A172 (cell line): ENCODE results near the gene EPHB1. TPM values are rescaled to one million over a fixed set of nuclear protein-coding genes. Genes with fewer than 3 reads are reported as not detected.
"Not testable (repeated sequence)": the region's sequence is repeated elsewhere in the genome, so short reads cannot be mapped to it uniquely, and the experiment has no call there.

Experiments
- DNase-seq: peaks from one replicate; pipeline ENCODE4 v3.0.0-alpha.2; 2015; ENCODE audit warnings: low spot score
- total RNA-seq: library from RNA; depleted of rRNA; stranded (reverse); fragments of >200 nt; shearing (Covaris generic); gene quantifications from 2 replicates; pipeline ENCODE4 v1.2.3, GENCODE V29; 2014

Gene EPHB1
- total RNA-seq, 1 experiment from 2014 or later, result not detected

GRCh38 chr3:135081856-135082434 is 286.9 kb downstream of the EPHB1 start:
- no peak for DNase-seq

GRCh38 chr3:135082706-135083105 is 287.6 kb downstream of the EPHB1 start:
- DNase-seq, result no peak

GRCh38 chr3:135083179-135083578 is 288.1 kb downstream of the EPHB1 start:
- no peak for DNase-seq

GRCh38 chr3:135083756-135084155 is 288.7 kb downstream of the EPHB1 start:
- DNase-seq, result no peak

- no peak for DNase-seq
Observed at GRCh38 chr3:135084405-135084804, 289.3 kb downstream of the EPHB1 start.

- no peak for DNase-seq
Observed at GRCh38 chr3:135084976-135085375, 289.9 kb downstream of the EPHB1 start.

- no peak for DNase-seq
Observed at GRCh38 chr3:135085652-135086436, 290.8 kb downstream of the EPHB1 start.

- no peak for DNase-seq
Observed at GRCh38 chr3:135087782-135088181, 292.7 kb downstream of the EPHB1 start.

- DNase-seq, result no peak
Observed at GRCh38 chr3:135089451-135089850, 294.4 kb downstream of the EPHB1 start.

GRCh38 chr3:135090020-135090717 is 295.1 kb downstream of the EPHB1 start:
- no peak for DNase-seq

GRCh38 chr3:135091946-135092345 is 296.9 kb downstream of the EPHB1 start:
- no peak for DNase-seq

- no peak for DNase-seq
Observed at GRCh38 chr3:135093121-135093520, 298.1 kb downstream of the EPHB1 start.

GRCh38 chr3:135097276-135097946 is 302.4 kb downstream of the EPHB1 start:
- no peak for DNase-seq

- DNase-seq, result no peak
Observed at GRCh38 chr3:135099734-135100355, 304.8 kb downstream of the EPHB1 start.

GRCh38 chr3:135100366-135100765 is 305.3 kb downstream of the EPHB1 start:
- DNase-seq, result no peak

- no peak for DNase-seq
Observed at GRCh38 chr3:135103917-135104316, 308.9 kb downstream of the EPHB1 start.

GRCh38 chr3:135106445-135106844 is 311.4 kb downstream of the EPHB1 start:
- DNase-seq, result no peak

GRCh38 chr3:135107043-135107442 is 312.0 kb downstream of the EPHB1 start:
- no peak for DNase-seq

GRCh38 chr3:135109681-135110080 is 314.6 kb downstream of the EPHB1 start:
- no peak for DNase-seq

- DNase-seq, result not testable (repeated sequence)
Observed at GRCh38 chr3:135114551-135114950, 319.5 kb downstream of the EPHB1 start.

- no peak for DNase-seq
Observed at GRCh38 chr3:135117977-135118376, 322.9 kb downstream of the EPHB1 start.

GRCh38 chr3:135118792-135119191 is 323.7 kb downstream of the EPHB1 start:
- no peak for DNase-seq
